ENCODE measurements around the gene CEACAM3. TPM values are rescaled to one million over a fixed set of nuclear protein-coding genes. Genes with fewer than 3 reads are reported as not detected.

The CEACAM3 gene
- total RNA-seq, 2 experiments from 2014 or later, result not detected

- H3K27ac ChIP-seq (ENCODE audit: low read depth in 1 of 2, low read length in 2 of 2), result no peak overlapping the region
- no peaks in the 10 kb centered on the region for H3K27me3 Mint-ChIP-seq
- H3K36me3 ChIP-seq (ENCODE audit: insufficient read depth, low read length), result no peaks in the 10 kb centered on the region
- H3K4me3 ChIP-seq (ENCODE audit: low read length), result no peak overlapping the region
- ChIA-PET POLR2A (interaction anchor here (0.6 kb wide), 1 partner anchor 970 kb away, joined by 3 read pairs; no protein-coding TSS in a partner anchor), CTCF (interaction anchor here (1.5 kb wide), 1 partner anchor 9 kb away, joined by 5 read pairs; no protein-coding TSS in a partner anchor)
- no peaks in the 10 kb centered on the region for H3K9me3 Mint-ChIP-seq
- no peak for TF ChIP-seq CTCF (IDR thresholded peaks at IDR 0.05)
- H3K27ac Mint-ChIP-seq, result no peak overlapping the region
- intact Hi-C loops (cut with DNase I, micrococcal nuclease), result no loop called here
- DNase-seq (peak in 2 of 14 experiments; percentile 36 to 43), ATAC-seq (ENCODE audit: poor library complexity) (no peak)
- peaks cover 16% of the 10 kb centered on the region for H3K4me1 Mint-ChIP-seq (ENCODE audit: low read depth)
- peaks cover 0 to 2% of the 10 kb centered on the region in 2 experiments for H3K27me3 ChIP-seq (ENCODE audit: control insufficient read depth in 1 of 2, insufficient read depth in 2 of 2, low read length in 2 of 2)
- no peaks in the 10 kb centered on the region for H3K9me3 ChIP-seq (ENCODE audit: control insufficient read depth in 1 of 2, insufficient read depth in 1 of 2, low read length in 2 of 2)
- no peak overlapping the region for H3K4me3 Mint-ChIP-seq
- no peaks in the 10 kb centered on the region for H3K36me3 Mint-ChIP-seq (ENCODE audit: low read depth)
- no peaks in the 10 kb centered on the region for H3K4me1 ChIP-seq (ENCODE audit: insufficient read depth, low read length)
Measured at GRCh38 chr19:41801792-41802211, 5.4 kb downstream of the CEACAM3 start.

GRCh38 chr19:41802770-41803169, 6.4 kb downstream of the CEACAM3 start:
- no peaks in the 10 kb centered on the region for H3K36me3 ChIP-seq (ENCODE audit: insufficient read depth, low read length)
- no peaks in the 10 kb centered on the region for H3K9me3 ChIP-seq (ENCODE audit: control insufficient read depth in 1 of 2, insufficient read depth in 1 of 2, low read length in 2 of 2)
- no peaks in the 10 kb centered on the region for H3K36me3 Mint-ChIP-seq (ENCODE audit: low read depth)
- no peak overlapping the region for H3K4me3 ChIP-seq (ENCODE audit: low read length)
- ATAC-seq (ENCODE audit: poor library complexity), result no peak
- peaks cover 0 to 4% of the 10 kb centered on the region in 2 experiments for H3K27me3 ChIP-seq (ENCODE audit: control insufficient read depth in 1 of 2, insufficient read depth in 2 of 2, low read length in 2 of 2)
- no peak for TF ChIP-seq CTCF (IDR thresholded peaks at IDR 0.05)
- H3K27me3 Mint-ChIP-seq, result peaks cover 3% of the 10 kb centered on the region
- no peak for DNase-seq
- H3K27ac Mint-ChIP-seq, result no peak overlapping the region
- H3K4me1 ChIP-seq (ENCODE audit: insufficient read depth, low read length), result no peaks in the 10 kb centered on the region
- no peak overlapping the region for H3K27ac ChIP-seq (ENCODE audit: low read depth in 1 of 2, low read length in 2 of 2)
- CTCF ChIA-PET, result interaction anchor here (1.6 kb wide), 1 partner anchor 10 kb away, joined by 4 read pairs; no protein-coding TSS in a partner anchor
- intact Hi-C loops (cut with DNase I, micrococcal nuclease), result no loop called here
- no peak overlapping the region for H3K4me3 Mint-ChIP-seq
- POLR2A ChIA-PET, result no interaction called here
- H3K9me3 Mint-ChIP-seq, result no peaks in the 10 kb centered on the region
- peaks cover 16% of the 10 kb centered on the region for H3K4me1 Mint-ChIP-seq (ENCODE audit: low read depth)

GRCh38 chr19:41804336-41804735, 7.9 kb downstream of the CEACAM3 start:
- peaks cover 3 to 6% of the 10 kb centered on the region in 2 experiments for H3K27me3 ChIP-seq (ENCODE audit: control insufficient read depth in 1 of 2, insufficient read depth in 2 of 2, low read length in 2 of 2)
- no peaks in the 10 kb centered on the region for H3K4me1 ChIP-seq (ENCODE audit: insufficient read depth, low read length)
- no peaks in the 10 kb centered on the region for H3K36me3 ChIP-seq (ENCODE audit: insufficient read depth, low read length)
- ATAC-seq (ENCODE audit: poor library complexity), result no peak
- ChIA-PET POLR2A (interaction anchor here (0.6 kb wide), 1 partner anchor 10 kb away, joined by 3 read pairs; no protein-coding TSS in a partner anchor), CTCF (interaction anchor here (0.6 to 1.6 kb wide), 3 partner anchors 9 to 917 kb away, joined by 4 read pairs; no protein-coding TSS in a partner anchor)
- Mint-ChIP-seq H3K4me3 (no peak overlapping the region), H3K9me3 (no peaks in the 10 kb centered on the region), H3K27me3 (peaks cover 9% of the 10 kb centered on the region), H3K27ac (peak overlapping the region; percentile 43), H3K4me1 (ENCODE audit: low read depth) (peaks cover 16% of the 10 kb centered on the region), H3K36me3 (ENCODE audit: low read depth) (no peaks in the 10 kb centered on the region)
- H3K4me3 ChIP-seq (ENCODE audit: low read length), result no peak overlapping the region
- no peak overlapping the region for H3K27ac ChIP-seq (ENCODE audit: low read depth in 1 of 2, low read length in 2 of 2)
- no peak for TF ChIP-seq CTCF (IDR thresholded peaks at IDR 0.05)
- intact Hi-C loops (cut with DNase I, micrococcal nuclease), result no loop called here
- H3K9me3 ChIP-seq (ENCODE audit: control insufficient read depth in 1 of 2, insufficient read depth in 1 of 2, low read length in 2 of 2), result no peaks in the 10 kb centered on the region
- DNase-seq, result peak in 1 of 14 experiments; percentile 28
